Coronary artery (tissue), 2 donors: ENCODE data around the gene GTPBP4.

Source experiments
- DNase-seq: peaks from one replicate; pipeline ENCODE4 v3.0.0-alpha.2; 2017; ENCODE audit warnings: low spot score
- H3K27ac ChIP-seq, 2 donors: fragments of 200-600 bp; sonication (generic); one replicate each; pipeline ENCODE4 v1.5.1; 2016 to 2019
- H3K4me3 ChIP-seq: fragments of 200-600 bp; sonication (generic); 2 replicates; pipeline ENCODE4 v1.5.1; 2016; ENCODE audit warnings: mild to moderate bottlenecking, moderate library complexity
- TF ChIP-seq, protein P1 (sequence below): fragments of 200-600 bp; sonication (generic); IDR thresholded peaks from one replicate; pipeline ENCODE4 v1.5.1; 2019; ENCODE audit warnings: antibody characterized with exemption

The GTPBP4 gene

DNA sequence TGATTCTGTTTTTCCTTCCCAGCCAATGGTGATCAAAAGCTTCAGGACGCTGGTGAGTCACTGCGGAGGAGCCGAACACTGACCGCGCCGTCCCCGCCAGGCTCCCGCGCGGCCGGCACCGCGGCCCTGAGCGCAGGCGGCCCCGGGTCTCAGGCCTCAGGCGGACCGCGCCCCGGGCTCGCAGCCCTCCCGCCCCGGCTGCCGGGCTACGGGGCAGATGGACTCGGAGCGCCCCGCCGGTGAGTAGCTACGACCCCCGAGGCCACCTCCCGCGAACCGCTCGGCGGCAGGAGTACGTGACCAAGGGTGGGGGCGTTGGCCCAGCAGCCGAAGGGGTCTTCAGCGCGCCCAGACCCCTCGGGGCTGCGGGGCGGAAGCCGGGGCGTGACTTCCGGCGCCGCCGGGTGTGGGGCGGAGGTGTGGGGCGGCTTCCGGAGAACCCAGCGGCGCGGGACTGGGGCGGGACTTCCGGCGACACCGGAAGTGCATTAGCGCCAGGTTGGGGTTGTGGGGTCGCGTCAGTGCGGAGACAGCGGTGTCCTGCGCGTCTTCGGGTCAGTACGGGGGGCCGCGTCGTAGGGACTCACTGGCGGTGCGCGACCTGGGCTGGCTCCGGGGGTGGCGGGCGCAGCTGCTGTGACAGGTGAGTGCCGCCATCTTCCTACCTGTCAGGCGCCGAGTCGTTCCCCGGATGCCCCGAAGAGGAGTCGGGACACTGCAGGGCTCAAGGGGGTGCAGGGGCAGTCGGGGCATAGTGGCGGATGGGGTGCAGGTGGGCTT is 68.3 kb downstream of the GTPBP4 start, which contains the start of gene WDR37:
WDR37 (plus strand) TSS at position 60 of the 780 bp plus-strand sequence. CDS start 15,771 bp downstream, outside the sequence.
- Histone ChIP-seq H3K4me3 (peak within 1 kb of the TSS; percentile 98), H3K27ac (peak within 1 kb of the TSS; percentile 100)
- TF ChIP-seq, protein P1, sequence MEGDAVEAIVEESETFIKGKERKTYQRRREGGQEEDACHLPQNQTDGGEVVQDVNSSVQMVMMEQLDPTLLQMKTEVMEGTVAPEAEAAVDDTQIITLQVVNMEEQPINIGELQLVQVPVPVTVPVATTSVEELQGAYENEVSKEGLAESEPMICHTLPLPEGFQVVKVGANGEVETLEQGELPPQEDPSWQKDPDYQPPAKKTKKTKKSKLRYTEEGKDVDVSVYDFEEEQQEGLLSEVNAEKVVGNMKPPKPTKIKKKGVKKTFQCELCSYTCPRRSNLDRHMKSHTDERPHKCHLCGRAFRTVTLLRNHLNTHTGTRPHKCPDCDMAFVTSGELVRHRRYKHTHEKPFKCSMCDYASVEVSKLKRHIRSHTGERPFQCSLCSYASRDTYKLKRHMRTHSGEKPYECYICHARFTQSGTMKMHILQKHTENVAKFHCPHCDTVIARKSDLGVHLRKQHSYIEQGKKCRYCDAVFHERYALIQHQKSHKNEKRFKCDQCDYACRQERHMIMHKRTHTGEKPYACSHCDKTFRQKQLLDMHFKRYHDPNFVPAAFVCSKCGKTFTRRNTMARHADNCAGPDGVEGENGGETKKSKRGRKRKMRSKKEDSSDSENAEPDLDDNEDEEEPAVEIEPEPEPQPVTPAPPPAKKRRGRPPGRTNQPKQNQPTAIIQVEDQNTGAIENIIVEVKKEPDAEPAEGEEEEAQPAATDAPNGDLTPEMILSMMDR, result no peak
- peak; percentile 88 for DNase-seq

DNA sequence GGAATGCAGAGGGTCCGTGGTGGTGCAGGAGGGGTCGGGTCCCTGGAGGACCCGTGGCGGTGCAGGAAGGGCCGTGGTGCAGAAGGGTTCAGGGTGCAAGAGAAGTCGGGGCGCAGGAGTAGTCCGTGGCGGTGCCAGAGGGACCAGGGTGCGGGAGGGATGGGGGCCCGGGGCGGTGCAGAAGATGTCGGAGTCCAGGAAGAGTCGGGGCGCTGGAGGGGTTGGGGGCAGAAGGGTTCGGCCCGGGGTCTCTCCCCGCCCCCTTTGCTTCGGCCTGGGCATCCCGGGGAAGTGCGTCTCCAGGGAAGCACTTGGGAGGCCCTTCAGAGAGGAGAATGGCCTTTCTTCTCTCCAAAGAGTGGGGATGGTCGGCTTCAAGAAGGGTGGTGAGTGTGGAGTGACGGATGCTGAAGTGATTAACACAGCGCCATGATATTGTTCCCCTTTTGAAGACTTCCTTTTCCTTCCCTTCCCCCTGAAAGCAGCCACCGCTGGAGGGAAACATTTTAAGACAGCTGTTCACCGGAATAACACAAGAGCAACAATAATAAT is 68.9 kb downstream of the GTPBP4 start:
- peak overlapping the region; percentile 98 for H3K4me3 ChIP-seq
- no peak for DNase-seq
- TF ChIP-seq, protein P1, result no peak
- peak overlapping the region; percentile 100 for H3K27ac ChIP-seq

DNA sequence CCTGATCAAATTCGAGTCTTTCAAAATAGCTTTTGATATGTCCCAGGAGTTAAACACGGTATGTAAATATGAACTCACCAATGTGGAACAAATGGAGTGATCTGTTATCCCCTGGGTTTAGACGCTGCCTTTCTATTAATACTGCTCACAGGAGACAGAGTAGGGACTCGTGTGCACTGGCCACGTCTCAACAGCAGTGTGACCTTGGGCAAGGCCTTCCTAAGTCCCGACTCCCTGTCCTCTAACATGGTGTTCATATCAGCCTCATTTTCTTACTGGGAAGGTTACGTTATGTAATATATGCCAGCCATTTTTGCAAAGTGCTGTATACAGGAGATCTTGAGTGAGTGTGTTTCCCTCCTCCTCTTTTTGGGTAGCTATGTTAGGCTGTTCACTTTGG is 69.8 kb downstream of the GTPBP4 start:
- DNase-seq, result no peak
- Histone ChIP-seq H3K27ac (no peak overlapping the region), H3K4me3 (no peak overlapping the region)
- TF ChIP-seq, protein P1, result no peak

DNA sequence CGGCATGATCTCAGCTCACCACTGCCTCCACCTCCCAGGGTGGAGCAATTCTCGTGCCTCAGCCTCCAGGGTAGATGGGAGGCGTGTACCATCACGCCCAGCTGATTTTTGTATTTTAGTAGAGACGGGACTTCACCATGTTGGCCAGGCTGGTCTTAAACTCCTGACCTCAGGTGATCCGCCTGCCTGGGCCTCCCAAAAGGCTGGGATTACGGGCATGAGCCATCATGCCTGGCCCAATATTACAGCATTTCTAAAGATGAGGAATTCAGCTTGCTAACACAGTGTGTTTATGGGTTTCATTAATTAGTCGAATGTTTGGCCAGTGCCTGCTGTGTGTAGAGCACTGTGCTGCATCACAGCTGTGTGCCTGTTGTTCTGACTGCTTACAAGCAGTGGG is 71.7 kb downstream of the GTPBP4 start:
- H3K4me3 ChIP-seq, result no peak overlapping the region
- no peak overlapping the region for H3K27ac ChIP-seq
- DNase-seq, result no peak
- TF ChIP-seq, protein P1, result no peak

DNA sequence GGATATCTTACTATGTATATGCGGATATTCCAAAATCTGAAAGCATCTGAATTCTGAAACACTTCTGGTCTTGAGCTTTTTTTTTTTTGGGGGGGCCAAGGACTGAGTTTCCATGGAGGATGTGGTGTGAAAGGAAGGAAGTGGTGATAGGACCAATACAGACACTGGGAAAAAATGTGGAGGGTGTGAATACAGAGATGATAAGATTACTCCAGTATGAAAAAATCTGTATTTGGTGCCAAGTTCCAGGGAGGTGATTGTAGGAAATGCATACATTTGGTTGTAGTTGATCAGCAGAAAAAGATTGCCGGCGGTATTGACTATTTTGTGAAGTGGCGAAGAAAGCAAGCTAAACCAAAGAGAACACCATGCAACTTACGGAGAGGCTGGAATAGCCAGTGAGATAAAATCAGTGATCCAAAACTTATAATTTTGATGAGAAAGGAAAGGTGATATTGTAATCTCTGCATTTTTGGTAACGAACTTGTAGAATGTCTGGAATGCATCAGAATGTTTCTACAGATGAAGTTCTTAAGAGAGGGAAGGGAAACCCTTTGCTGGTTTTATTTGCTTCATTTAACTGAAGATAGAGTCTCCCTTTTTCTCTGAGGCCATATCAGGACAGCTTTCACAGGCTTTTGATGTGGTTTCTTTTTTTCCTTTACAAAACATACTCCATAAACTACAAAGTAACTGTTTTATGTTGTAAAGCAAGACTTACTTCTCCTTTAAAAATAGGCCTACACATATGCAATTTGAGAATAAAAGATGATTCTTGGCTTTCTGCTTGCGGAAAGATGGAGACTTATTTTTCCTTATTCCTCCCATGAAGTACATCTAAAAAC is 73.9 kb downstream of the GTPBP4 start:
- Histone ChIP-seq H3K27ac (no peak overlapping the region), H3K4me3 (no peak overlapping the region)
- DNase-seq, result no peak
- TF ChIP-seq, protein P1, result no peak

DNA sequence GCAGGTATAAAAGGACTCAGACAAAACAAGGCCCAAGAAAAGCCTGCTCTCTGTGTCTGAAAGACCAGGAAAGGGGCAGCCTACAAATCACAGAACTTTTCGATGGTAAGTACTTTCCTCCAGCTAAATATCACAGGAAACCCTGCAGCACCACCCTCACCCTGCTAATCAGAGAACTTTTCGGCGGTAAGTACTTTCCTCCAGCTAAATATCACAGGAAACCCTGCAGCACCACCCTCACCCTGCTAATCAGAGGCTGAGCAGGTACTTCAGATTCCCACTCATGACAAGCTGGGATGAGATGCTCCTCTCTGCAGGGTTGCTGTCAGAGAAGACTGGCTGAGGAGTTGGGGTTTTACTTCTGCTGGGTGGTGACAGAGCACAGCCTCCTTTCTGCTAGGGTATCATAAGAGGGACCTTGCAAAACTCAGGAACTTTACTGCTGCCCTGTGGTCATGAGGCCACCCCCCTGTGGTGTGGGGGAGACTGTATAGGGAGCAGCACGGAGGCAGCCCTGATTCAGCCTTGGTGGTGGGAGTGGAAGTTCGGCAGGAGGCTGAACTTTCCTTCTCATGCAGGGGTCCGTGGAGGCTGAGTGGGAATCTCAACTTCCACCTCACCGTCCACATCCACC is 75.1 kb downstream of the GTPBP4 start:
- Histone ChIP-seq H3K4me3 (no peak overlapping the region), H3K27ac (no peak overlapping the region)
- TF ChIP-seq, protein P1, result no peak
- no peak for DNase-seq
